GM21360 (cell line): ENCODE data around the gene CACNA1D.

ENCODE experiments used
- ATAC-seq: cut with Tn5 transposase; IDR thresholded peaks from one replicate; pipeline ENCODE4 v1.9.1; 2021; ENCODE audit warnings: mild to moderate bottlenecking, moderate library complexity; ENCODE audit not compliant: unreplicated experiment

Gene CACNA1D

DNA sequence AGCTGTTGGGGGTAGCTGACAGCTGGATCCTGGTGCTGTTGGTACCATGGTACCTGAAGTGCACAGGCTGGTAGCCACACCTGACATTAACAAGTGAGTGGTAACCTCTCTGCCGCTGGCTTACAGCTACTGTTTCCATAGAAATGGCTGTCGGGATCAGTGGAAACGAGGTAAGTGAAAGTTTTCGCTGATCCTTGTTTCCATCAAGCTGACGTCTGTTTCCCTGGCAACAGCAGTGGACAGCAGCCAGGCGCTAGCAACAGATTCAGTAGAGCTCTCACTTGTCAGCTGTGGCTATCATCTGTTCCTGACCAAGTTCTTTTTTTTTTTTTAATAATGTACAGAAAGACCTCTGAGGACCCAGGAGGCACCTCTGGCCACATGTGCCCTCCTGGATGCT, 185.6 kb downstream of the CACNA1D start:
- no peak for ATAC-seq

DNA sequence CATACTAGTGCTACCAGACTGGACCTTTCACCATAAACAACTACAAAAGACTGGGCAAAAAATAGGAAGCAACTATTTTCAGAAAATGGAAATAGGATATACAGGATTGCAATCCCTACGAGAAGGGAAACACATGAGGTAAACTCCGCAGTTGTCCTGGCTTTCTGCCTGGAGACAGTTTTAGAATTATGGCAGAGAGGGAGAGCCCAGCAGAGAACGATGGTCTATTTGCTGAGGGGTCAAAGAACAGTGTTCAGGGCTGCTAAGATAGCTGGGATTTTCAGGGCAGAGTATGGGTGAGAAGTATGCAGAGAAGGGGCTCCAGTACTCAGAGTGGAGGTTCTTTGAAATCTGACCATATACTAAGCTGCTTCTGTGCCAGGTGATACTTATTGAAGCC, 188.4 kb downstream of the CACNA1D start:
- no peak for ATAC-seq

DNA sequence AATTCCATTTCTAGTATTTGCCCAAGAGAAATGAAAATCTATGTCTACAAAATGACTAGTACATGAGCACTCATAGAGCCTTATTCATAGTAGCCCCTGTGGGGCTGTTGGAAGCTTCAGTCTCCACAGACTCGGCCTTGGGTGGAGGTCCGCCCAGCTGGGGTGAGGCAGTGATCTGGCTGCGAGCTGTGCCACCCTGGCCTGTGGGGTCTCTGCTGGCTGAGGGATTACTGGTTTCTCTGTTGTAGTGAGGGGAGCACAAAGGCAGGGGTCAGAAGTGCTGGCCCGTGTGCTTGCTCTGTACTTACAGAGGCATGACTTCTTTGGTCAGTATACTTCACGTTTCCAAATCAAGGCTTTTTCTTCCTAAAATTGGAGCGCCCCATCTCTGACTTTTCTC, 193.7 kb downstream of the CACNA1D start:
- no peak for ATAC-seq

DNA sequence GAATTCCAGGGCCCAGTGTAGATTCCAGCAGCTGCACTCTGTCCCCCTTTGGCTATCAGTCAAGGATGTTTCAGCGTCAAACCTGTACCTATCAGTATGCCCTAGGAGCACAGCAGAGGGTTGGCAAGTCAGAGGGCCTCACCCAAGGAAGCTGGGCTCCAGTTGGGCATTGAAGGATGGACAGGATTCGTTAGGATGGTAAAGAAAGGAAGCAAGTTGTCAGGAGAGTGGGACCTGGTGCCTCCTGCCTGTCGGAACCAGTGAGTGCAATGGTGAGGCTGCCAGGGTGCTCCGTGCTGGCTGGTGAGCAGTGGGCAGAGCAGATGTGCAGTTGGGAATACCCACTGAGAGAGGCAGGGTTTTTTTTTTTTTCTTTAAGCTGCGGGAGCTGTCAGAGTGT, 194.6 kb downstream of the CACNA1D start:
- no peak for ATAC-seq

DNA sequence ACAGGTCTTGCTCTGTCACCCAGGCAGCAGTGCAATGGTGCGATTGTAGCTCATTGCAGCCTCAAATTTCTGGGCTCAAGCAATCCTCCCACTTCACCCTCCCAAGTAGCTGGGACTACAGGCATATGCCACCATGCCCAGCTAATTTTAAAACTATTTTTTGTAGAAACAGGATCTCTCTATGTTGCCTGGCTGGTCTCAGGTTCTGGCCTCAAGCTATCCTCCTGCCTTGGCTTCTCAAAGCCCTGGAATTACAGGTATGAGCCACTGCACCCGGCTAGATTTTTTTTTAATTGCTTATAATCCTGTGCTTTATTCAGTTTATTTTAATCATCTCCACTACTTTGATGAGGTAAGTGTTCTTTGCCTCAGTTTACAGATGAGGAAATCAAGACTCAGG, 195.3 kb downstream of the CACNA1D start:
- no peak for ATAC-seq

DNA sequence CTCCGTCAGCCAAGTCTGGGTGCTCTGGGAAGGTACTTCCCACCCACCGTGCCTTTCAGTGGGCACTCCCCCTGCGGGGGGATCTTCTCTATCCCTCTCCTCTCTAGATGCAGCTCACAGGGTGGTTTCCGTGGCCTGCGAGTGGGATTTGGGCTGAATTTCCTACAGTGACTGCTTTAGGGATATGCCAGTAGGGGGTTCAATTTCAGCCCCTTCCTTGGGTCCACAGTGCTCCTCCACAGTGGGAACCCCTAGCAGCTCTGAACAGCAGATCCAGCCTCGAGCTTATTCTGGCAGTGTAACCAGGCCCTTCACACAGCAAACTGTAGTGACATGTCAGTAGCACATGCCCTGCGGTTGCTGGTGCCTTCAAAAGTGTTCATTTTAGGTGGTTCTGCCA, 196.1 kb downstream of the CACNA1D start:
- ATAC-seq, result no peak

DNA sequence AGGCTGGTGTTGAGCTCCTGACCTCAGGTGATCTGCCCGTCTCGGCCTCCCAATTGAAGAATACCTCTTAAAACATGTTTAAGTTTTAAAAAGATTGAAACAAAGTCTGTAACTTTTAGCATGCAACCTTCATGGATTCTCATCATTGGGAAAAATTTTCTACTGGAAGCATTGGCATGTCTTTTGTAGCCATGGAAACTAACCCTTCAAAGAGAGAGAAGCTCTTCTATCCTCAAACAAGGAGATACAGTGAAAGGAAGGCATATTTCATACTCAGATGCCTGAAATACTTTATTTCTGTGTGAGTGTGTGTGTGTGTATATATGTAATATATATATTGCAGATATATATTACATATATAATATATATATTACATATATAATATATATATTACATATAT, 196.9 kb downstream of the CACNA1D start:
- ATAC-seq, result no peak

DNA sequence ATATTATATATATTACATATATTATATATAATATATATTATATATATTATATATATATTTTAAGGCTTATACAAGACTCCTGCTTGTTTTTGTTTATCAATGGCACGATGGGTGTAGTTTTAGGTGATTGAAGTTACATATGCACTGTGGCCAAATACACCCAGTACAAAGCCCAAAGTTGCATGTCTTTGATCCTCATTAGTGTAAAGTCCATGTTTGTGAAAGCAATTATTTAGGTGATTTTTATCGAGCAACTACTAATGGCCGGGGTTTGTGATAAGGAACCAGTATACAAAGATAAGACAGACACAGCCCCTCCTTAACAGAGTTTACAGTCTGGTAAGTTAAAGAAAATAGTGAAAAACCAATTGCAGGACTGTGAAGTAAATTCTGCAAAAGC, 197.5 kb downstream of the CACNA1D start:
- ATAC-seq, result no peak

DNA sequence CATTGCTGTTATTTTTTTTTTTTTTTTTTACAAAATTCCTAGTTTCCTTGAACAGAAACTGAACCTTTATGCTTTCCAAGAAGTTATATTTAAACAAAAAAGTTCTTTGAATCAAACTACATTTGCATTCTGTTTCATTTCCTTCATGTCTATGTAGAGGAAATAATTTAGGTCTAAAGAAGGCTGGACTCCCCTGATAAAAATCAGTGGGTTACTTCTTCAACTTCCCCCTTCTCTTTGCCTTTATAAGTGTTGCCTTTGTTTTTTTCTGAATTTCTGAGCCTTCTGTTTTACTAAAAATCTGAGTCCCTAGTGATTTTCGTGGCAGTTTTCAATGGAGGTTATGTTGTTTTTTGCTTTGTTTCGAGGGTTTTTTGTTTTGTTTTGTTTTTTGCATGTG, 199.0 kb downstream of the CACNA1D start:
- ATAC-seq, result no peak

DNA sequence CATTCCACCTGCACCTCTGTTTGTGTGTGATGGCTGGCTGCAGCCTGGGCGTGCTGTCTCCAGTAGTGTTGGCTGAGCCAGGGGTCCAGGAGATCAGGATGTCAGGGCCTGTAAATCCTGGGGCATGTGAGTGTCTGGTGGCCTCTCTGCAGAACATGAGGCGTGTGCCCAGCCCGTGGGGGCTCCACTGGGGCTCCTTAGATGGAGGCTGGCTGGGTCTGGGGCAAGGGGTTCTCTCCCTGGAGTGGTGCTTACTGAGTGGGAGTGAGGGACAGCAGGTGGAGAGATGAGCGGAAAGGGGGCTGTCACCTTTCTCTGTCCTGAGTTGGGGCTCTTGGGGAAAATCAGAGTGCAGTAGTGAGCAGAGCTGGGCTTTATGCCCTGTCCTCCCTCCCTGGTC, 199.6 kb downstream of the CACNA1D start:
- no peak for ATAC-seq

DNA sequence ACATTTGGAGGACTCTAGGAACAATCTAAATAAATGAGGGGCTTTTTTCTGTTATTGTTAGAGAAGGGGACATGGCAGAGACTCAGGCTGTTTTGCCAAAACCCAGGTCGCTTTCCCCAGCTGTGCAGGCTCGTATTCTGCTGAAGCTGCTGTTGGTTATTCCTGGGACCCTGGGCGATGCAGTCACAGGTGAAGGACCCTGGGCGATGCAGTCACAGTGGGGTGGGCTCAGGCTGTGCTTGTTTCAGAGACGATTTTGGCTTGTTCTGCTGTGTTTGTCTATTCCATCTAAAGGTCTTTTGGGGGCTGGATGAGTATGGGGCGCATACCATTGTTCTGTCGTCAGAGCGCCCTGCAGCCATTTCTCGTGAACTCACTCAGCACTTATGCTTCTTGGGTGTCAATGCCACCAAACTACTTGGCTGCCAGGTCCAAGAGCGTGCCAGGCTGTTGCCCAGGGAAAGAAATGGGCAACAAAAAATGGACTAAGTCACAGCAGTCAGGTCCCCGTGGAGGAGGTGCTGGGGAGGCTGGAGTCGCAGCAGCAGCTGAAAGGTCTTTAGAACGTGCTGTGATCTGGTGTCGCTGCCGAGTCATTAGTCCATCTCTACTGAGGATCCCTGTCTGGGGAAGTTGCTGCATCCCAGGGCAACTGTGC, 200.4 kb downstream of the CACNA1D start:
- ATAC-seq, result no peak

DNA sequence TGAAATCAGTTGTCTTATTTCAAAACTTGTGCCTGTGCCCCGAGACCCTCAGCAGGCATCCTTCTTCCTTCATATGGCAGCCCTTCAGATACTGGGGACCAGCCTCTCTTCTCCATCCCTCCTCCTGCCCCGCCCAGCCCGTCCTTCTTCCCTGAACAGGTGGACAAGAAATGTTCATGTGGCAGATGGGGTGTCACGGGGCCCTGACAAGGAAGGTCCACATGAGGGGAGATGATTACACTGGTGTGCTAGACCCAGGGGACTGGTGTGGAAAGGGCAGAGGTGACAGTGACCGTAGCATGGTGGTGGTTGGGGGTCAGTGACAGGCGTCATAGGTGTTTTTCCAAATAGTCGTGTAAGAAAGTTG, 200.9 kb downstream of the CACNA1D start:
- ATAC-seq, result no peak

DNA sequence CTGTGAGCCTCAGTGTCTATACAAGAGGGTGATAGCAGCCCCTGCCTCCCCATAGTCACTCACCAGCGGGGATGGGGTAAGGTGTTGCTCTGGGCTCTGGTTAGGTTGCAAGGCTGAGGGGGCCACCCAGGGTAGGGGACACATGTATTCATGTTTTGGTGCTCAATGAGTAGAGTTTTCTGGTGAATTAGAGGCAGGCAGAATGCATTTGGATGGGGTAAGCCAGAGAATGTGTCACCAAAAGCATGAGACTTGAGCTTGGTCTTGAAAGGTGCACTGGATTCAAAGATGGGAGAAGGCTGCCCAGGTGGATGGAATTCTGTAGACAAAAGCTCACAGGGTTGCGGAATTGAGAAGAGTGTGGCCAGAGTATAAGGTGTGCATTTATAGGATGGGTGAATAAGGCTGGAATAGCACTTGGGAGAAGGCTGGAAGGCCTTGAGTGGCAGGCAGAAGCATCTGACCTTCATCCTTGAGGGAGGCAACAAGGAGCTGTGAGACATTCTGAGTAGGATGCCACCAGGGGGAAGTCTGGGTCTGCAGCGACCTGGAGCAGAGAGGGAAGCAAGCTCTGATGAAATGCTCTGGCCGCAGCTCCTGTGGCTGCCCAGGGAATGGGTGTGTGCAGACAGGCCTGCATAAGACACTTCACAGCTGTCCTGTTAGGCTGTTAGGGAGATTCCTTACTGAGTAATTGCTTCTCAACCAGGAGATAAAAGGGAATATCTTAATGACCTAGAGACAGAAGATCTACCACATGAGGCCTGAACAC, 202.2 kb downstream of the CACNA1D start:
- ATAC-seq, result no peak

DNA sequence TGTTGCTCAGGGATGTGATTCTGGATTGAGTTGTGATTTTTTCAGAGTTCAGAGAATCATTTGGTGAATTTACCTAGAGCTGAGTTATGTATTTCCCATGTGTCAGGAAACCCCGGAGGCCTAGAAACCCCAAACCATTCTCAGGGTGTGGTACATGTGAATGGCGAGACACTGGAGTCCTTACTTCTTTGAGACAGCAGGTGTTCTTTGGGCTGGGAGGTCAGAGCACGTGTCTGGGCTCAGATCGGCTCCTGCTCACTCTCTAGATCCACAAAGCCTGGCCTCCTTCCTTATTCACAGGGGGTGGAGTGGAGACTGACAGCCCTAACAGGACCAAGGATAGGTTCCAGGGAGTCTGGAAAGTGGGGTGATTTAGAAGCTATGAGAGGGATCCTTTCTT, 206.0 kb downstream of the CACNA1D start:
- no peak for ATAC-seq

DNA sequence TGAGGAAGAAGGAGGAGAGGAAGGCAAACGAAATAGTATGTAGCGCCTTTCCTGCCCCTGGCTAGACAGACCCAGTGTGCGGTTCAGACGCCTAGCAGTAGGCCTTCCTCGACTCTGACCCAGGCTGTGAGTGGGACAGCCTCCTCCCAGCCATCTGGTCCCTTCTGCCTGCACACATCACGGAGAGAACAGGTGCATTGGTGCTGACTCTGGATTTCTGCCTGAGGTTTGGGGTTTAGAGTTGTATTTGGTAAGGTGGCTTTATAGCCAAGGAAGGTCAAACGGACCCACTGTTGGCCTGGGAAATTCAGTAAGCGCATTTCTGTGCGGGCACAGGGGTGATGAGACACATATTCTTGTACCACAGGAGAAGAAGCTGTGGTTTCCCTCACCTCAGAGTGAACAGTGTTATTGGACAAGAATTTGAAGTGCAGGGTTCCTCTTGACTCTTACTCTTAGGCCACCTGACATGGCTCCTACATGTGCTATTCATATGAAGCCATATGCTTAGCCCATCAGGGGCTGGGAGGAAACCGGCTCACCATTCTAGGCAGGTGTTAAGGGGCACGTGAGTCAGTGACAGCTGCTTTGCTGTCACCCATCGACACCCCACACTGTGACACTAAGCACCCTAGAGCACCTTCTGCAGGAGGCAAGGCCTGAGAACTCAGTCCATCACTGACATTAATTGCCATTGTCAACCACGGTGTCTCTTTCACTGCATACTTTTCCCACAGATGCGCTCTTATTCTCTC, 208.5 kb downstream of the CACNA1D start:
- no peak for ATAC-seq

DNA sequence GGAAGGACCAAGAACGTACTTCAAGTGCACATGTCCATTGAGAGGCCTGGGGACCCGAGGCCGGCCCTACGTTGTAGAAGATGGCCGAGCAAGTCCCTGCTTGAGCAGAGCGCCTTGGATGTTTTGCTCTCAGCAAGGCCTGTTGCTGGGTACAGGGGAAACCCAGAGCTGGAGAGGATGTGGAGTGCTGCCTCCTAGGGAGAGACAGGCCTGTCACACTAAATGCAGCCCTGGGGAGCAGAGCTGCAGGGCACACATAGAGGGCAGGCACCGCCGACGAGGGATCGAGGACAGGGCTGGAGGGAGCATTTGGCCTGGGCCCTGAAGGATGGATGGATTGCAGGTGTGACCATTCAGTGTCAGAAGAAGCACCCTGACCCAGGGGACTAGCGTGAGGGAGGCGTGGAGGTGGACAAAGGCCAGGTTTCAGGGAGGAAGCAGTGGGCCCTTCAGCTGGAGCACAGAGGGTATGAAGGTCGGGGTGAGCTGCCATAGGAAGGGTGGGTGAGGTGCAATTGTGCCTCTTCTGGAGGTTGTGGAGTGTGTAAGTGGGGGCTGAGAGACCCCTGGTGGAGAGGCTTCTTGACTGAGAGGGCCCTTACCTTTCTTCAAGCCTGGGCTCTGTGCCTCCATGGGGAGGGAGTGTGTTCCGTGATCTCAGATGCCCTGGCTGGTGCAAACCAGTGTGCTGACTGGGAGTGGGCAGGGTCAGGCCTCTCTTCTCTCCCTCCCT, 209.4 kb downstream of the CACNA1D start:
- ATAC-seq, result no peak

DNA sequence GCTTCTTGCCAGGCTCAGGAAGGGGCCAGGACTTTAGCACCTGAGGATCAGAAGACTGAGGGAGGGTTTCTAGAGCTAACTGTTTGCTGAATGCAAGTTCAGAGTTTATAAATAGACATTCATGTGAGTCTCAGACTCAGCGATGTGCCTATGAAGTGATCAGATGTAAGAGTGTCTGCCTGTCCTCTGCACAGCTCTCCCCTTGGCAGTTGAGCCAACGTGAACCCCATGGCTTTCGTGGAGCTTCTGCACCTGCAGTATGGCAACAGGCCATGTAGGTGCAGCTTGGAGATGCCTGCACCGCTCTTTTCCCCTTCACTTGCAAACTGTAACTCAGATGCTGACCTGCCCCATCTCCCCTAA, 209.9 kb downstream of the CACNA1D start:
- no peak for ATAC-seq

DNA sequence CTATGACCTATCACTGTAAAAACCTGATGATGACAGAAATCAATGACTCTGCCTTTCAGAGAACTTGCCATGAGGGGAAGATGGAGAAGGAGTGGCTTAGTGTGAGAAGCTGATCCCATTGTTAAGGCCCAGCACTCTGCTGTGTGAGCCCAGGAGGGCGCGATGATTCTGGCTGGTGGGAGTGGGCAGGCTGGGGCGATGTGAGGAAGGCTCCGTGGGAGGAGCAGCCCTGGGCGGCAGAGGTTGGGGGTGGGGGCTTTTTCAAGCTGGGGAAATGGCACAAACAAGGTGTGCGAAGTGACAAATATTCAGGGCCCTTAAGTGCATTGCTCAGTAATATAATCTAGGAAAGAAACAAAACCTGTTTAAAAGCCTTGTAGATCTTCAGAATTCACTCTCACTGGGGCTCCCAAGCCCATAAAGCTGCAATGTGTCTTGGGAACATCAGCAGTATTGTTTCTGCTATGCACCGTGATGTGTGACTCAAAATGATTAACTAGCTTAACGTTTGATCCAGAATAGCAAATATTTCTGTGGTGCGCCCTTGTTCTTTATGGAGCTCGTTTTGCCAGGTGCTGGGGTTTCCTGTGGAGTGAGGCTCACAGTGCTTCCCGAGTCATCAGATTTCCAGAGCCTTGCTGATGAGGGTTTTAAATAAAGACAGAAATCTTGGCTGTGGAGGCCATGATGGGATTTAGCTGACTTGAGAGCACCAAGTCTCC, 210.8 kb downstream of the CACNA1D start:
- ATAC-seq, result no peak

DNA sequence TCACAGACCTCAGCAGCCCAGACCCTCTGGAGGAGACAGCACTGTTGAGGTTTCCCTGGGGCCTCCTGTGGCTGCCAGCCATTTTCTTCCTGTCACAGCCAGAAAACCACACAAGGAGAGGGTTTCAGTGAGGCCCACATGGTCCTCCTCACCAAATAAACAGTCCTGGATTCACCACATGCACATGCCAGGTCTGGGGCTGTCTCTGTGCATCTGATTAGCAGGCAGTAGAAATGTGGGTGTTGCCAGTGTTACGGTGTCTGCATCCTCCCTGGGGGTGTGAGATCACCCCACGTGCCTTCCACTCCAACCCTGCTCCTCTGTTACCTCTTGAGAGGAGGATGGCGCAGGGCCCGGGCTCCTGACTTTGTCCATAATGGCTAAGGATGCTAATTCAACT, 211.4 kb downstream of the CACNA1D start:
- no peak for ATAC-seq

DNA sequence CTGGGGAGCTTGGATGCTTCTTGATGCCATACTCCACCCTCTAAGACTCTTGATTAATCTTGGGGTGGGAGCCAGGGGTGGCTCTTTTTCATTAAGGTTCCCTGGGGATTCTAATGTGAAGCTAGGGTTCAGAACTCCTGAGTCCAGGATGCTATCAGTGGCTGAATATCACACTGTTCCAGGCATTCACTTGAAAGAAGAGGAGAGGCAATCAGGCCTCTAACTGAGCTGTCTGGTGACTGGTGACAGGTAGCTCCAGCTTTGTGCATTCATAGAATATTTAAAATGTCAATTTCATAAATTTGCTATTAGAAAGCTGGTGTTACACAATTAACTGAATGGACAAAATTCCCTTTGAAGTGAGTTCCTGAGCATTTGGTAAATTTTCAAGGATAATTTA, 212.8 kb downstream of the CACNA1D start:
- no peak for ATAC-seq
